Fibroblast of skin of back (primary cell): ENCODE data around the gene CFAP100.
A peak's percentile ranks its signal among the peaks of the same experiment; 100 is the strongest.

Source experiments
- DNase-seq: peaks from one replicate; pipeline ENCODE4 v3.0.0-alpha.2; 2013

Gene CFAP100

GRCh38 chr3:126423191-126424038 is 28.7 kb downstream of the CFAP100 start:
- no peak for DNase-seq

- DNase-seq: no peak
These were observed 29.5 kb downstream of the CFAP100 start for GRCh38 chr3:126424039-126424717.

- DNase-seq: no peak
These were observed 30.0 kb downstream of the CFAP100 start for GRCh38 chr3:126424751-126425150.

- no peak for DNase-seq
These were observed 36.4 kb downstream of the CFAP100 start for GRCh38 chr3:126431103-126431534.

GRCh38 chr3:126432361-126433104 is 37.8 kb downstream of the CFAP100 start:
- peak; percentile 74 for DNase-seq

- DNase-seq: no peak
These were observed 38.4 kb downstream of the CFAP100 start for GRCh38 chr3:126433105-126433430.

- no peak for DNase-seq
These were observed 39.0 kb downstream of the CFAP100 start for GRCh38 chr3:126433496-126434263.

- DNase-seq: no peak
These were observed 39.5 kb downstream of the CFAP100 start for GRCh38 chr3:126434264-126434590.

GRCh38 chr3:126434931-126435411 is 40.3 kb downstream of the CFAP100 start:
- DNase-seq: no peak

GRCh38 chr3:126435456-126436315 is 41.0 kb downstream of the CFAP100 start:
- DNase-seq: no peak

GRCh38 chr3:126436826-126437717 is 42.4 kb downstream of the CFAP100 start:
- DNase-seq: no peak

- no peak for DNase-seq
These were observed 43.5 kb downstream of the CFAP100 start for GRCh38 chr3:126438186-126438585.

- DNase-seq: no peak
These were observed 44.0 kb downstream of the CFAP100 start for GRCh38 chr3:126438746-126439145.

- DNase-seq: no peak
These were observed 44.7 kb downstream of the CFAP100 start for GRCh38 chr3:126439346-126439967.

- no peak for DNase-seq
These were observed 45.4 kb downstream of the CFAP100 start for GRCh38 chr3:126439968-126440708.

- no peak for DNase-seq
These were observed 45.9 kb downstream of the CFAP100 start for GRCh38 chr3:126440709-126440995.

- DNase-seq: no peak
These were observed 46.7 kb downstream of the CFAP100 start for GRCh38 chr3:126441256-126441880.

- no peak for DNase-seq
These were observed 47.6 kb downstream of the CFAP100 start for GRCh38 chr3:126442094-126442855.
